H9 (cell line): ENCODE data around the gene UBE2D2. TPM values are rescaled to one million over a fixed set of nuclear protein-coding genes. Genes with fewer than 3 reads are reported as not detected.

ENCODE experiments used
- DNase-seq: peaks from one replicate; pipeline ENCODE4 v3.0.0-alpha.2; 2017
- H2AFZ ChIP-seq: one replicate; pipeline ENCODE4 v1.6.1; 2013; ENCODE audit warnings: mild to moderate bottlenecking, low read length, control low read depth, moderate library complexity
- H2AK5ac ChIP-seq: 2 replicates; pipeline ENCODE4 v1.6.1; 2013; ENCODE audit warnings: low read length, control low read depth, mixed read lengths; ENCODE audit not compliant: insufficient read length
- H2BK120ac ChIP-seq: one replicate; pipeline ENCODE4 v1.6.1; 2013; ENCODE audit warnings: low read depth, mild to moderate bottlenecking, low read length, control low read depth, inconsistent platforms; ENCODE audit not compliant: poor library complexity, severe bottlenecking
- H2BK12ac ChIP-seq: 2 replicates; pipeline ENCODE4 v1.6.1; 2013; ENCODE audit warnings: low read length, control low read depth, mixed read lengths, low read depth; ENCODE audit not compliant: insufficient read length
- H2BK15ac ChIP-seq: 2 replicates; pipeline ENCODE4 v1.6.1; 2013; ENCODE audit warnings: low read depth, low read length, control low read depth
- H2BK20ac ChIP-seq: one replicate; pipeline ENCODE4 v1.6.1; 2013; ENCODE audit warnings: low read depth, mild to moderate bottlenecking, low read length, control low read depth, inconsistent platforms; ENCODE audit not compliant: poor library complexity, severe bottlenecking
- H2BK5ac ChIP-seq: 2 replicates; pipeline ENCODE4 v1.6.1; 2013; ENCODE audit warnings: low read length, control low read depth, mixed read lengths; ENCODE audit not compliant: insufficient read length
- H3K14ac ChIP-seq: 2 replicates; pipeline ENCODE4 v1.6.1; 2013; ENCODE audit warnings: low read length, control low read depth; ENCODE audit not compliant: insufficient read depth
- H3K18ac ChIP-seq: 2 replicates; pipeline ENCODE4 v1.6.1; 2013; ENCODE audit warnings: low read depth, mild to moderate bottlenecking, mixed read lengths, low read length, control low read depth; ENCODE audit not compliant: insufficient read length
- H3K23ac ChIP-seq: 2 replicates; pipeline ENCODE4 v1.6.1; 2013; ENCODE audit warnings: low read length, control low read depth, mixed read lengths, low read depth; ENCODE audit not compliant: insufficient read length
- H3K23me2 ChIP-seq: 2 replicates; pipeline ENCODE4 v1.6.1; 2013; ENCODE audit warnings: low read depth, mild to moderate bottlenecking, mixed read lengths, low read length, control low read depth; ENCODE audit not compliant: insufficient read length, poor library complexity, severe bottlenecking
- H3K27ac ChIP-seq: 2 replicates; pipeline ENCODE4 v1.5.1; 2013; ENCODE audit warnings: low read length, control low read depth, mixed read lengths, low read depth; ENCODE audit not compliant: insufficient read length
- H3K27me3 ChIP-seq: 2 replicates; pipeline ENCODE4 v1.6.1; 2013; ENCODE audit warnings: low read length, control low read depth, inconsistent platforms; ENCODE audit not compliant: insufficient read depth
- H3K4ac ChIP-seq: 2 replicates; pipeline ENCODE4 v1.6.1; 2013; ENCODE audit warnings: low read depth, mild to moderate bottlenecking, control low read depth, inconsistent platforms, low read length, moderate library complexity
- H3K4me1 ChIP-seq: 2 replicates; pipeline ENCODE4 v1.6.1; 2013; ENCODE audit warnings: low read length, control low read depth, inconsistent platforms; ENCODE audit not compliant: insufficient read depth
- H3K4me2 ChIP-seq: 2 replicates; pipeline ENCODE4 v1.6.1; 2013; ENCODE audit warnings: low read length, control low read depth, mixed read lengths; ENCODE audit not compliant: insufficient read length, insufficient read depth
- H3K56ac ChIP-seq: 2 replicates; pipeline ENCODE4 v1.6.1; 2013; ENCODE audit warnings: low read depth, mild to moderate bottlenecking, mixed read lengths, low read length, control low read depth; ENCODE audit not compliant: insufficient read length
- H3K79me1 ChIP-seq: 2 replicates; pipeline ENCODE4 v1.6.1; 2013; ENCODE audit warnings: low read depth, mild to moderate bottlenecking, moderate library complexity, low read length, control low read depth, inconsistent platforms; ENCODE audit not compliant: insufficient read depth, poor library complexity, severe bottlenecking
- H3K79me2 ChIP-seq: 2 replicates; pipeline ENCODE4 v1.6.1; 2013; ENCODE audit warnings: low read length, control low read depth, inconsistent platforms; ENCODE audit not compliant: insufficient read depth
- H3K9ac ChIP-seq: 2 replicates; pipeline ENCODE4 v1.6.1; 2013; ENCODE audit warnings: low read length, control low read depth, mixed read lengths; ENCODE audit not compliant: insufficient read length; ENCODE audit errors: extremely low read depth
- H3K9me3 ChIP-seq: one replicate; pipeline ENCODE4 v1.6.1; 2013; ENCODE audit warnings: low read depth, low read length, inconsistent platforms; ENCODE audit not compliant: control insufficient read depth
- H3T11ph ChIP-seq: one replicate; pipeline ENCODE4 v1.6.1; 2013; ENCODE audit warnings: mild to moderate bottlenecking, low read length, control low read depth, inconsistent platforms
- H4K20me1 ChIP-seq: one replicate; pipeline ENCODE4 v1.6.1; 2013; ENCODE audit not compliant: control insufficient read depth, insufficient read length, insufficient read depth
- H4K5ac ChIP-seq: 2 replicates; pipeline ENCODE4 v1.6.1; 2013; ENCODE audit warnings: low read depth, mild to moderate bottlenecking, mixed read lengths, low read length, control low read depth; ENCODE audit not compliant: insufficient read length
- H4K8ac ChIP-seq: replicated peaks from 2 replicates; pipeline ENCODE4 v1.6.1; 2013; ENCODE audit warnings: low read length, control low read depth, mixed read lengths, low read depth; ENCODE audit not compliant: insufficient read length
- H4K91ac ChIP-seq: 2 replicates; pipeline ENCODE4 v1.6.1; 2013; ENCODE audit warnings: low read depth, mild to moderate bottlenecking, moderate library complexity, mixed read lengths, low read length, control low read depth; ENCODE audit not compliant: insufficient read length
- H3K27ac Mint-ChIP-seq, 3 experiments: 2 replicates in 2 of 3; 3 replicates in 1 of 3; pipeline ENCODE4 v1.8.0; 2020 to 2021; ENCODE audit warnings: mixed read lengths in 3 of 3, mild to moderate bottlenecking in 1 of 3, moderate library complexity in 1 of 3
- H3K27me3 Mint-ChIP-seq: 2 replicates; pipeline ENCODE4 v1.8.0; 2021; ENCODE audit warnings: low read depth, mild to moderate bottlenecking, moderate library complexity, mixed read lengths
- H3K36me3 Mint-ChIP-seq, 3 experiments: 2 replicates in 2 of 3; 3 replicates in 1 of 3; pipeline ENCODE4 v1.8.0; 2020 to 2021; ENCODE audit warnings: low read depth in 3 of 3, mixed read lengths in 3 of 3; ENCODE audit not compliant: insufficient read depth in 1 of 3
- H3K4me1 Mint-ChIP-seq, 2 experiments: 2 replicates each; pipeline ENCODE4 v1.8.0; 2020; ENCODE audit warnings: mixed read lengths in 2 of 2
- H3K4me3 Mint-ChIP-seq, 2 experiments: 2 replicates in 1 of 2; 3 replicates in 1 of 2; pipeline ENCODE4 v1.8.0; 2020 to 2021; ENCODE audit warnings: mild to moderate bottlenecking in 2 of 2, mixed read lengths in 2 of 2, moderate library complexity in 1 of 2
- H3K9me3 Mint-ChIP-seq, 2 experiments: 2 replicates in 1 of 2; 3 replicates in 1 of 2; pipeline ENCODE4 v1.8.0; 2020; ENCODE audit warnings: mild to moderate bottlenecking in 2 of 2, mixed read lengths in 2 of 2, moderate library complexity in 1 of 2
- WGBS: extraction: QIAGEN DNeasy Blood & Tissue Kit; methylation state at CpG from one replicate; pipeline ENCODE4 v1.1.7; 2013; ENCODE audit warnings: missing lambda C conversion rate, low lambda C conversion rate, mixed read lengths; ENCODE audit not compliant: insufficient read length; ENCODE audit errors: extremely low coverage; 5-methylcytosine and 5-hydroxymethylcytosine counted together
- total RNA-seq: library from RNA; stranded (reverse); gene quantifications from 2 replicates; pipeline ENCODE4 v1.2.1, GENCODE V29; 2021
- TF ChIP-seq, protein P1 (sequence below): fragments of 200-600 bp; sonication (generic); conservative IDR thresholded peaks from 3 replicates; pipeline ENCODE4 v1.8.0; 2021; ENCODE audit warnings: antibody characterized with exemption, mild to moderate bottlenecking

The UBE2D2 gene
- total RNA-seq, 1 experiment from 2014 or later = 236 TPM

GRCh38 chr5:139633295-139634027 lies 72.3 kb downstream of the UBE2D2 start:
- Mint-ChIP-seq H3K27me3 (peaks cover 3% of the 10 kb centered on the region; the same call in 1 of the 2 replicates), H3K4me1 (peaks cover 33 to 41% of the 10 kb centered on the region in 2 experiments)
- H4K91ac ChIP-seq = no peak overlapping the region

More at GRCh38 chr5:139633295-139634027, 72.3 kb downstream of the UBE2D2 start:
- no peak overlapping the region for H3K9ac ChIP-seq
- no CpG with 5 or more reads among the region's 6 CpGs for WGBS
- H4K8ac ChIP-seq = no peak overlapping the region
- H3K27ac Mint-ChIP-seq = peak overlapping the region in 2 of 3 experiments; percentile 44 to 68; a peak in 2 of 7 replicates
- no peak overlapping the region for H3K14ac ChIP-seq
- H2AFZ ChIP-seq = no peak overlapping the region
- H3K4me1 ChIP-seq = peaks cover 16% of the 10 kb centered on the region; the same call in 1 of the 2 replicates
- H3K18ac ChIP-seq = no peak overlapping the region
- H2BK12ac ChIP-seq = no peak overlapping the region
- no peak overlapping the region for H2BK120ac ChIP-seq
- no peaks in the 10 kb centered on the region for H3K9me3 ChIP-seq
- no peak overlapping the region for H2BK20ac ChIP-seq
- no peak overlapping the region for H2AK5ac ChIP-seq
- H3K4me2 ChIP-seq = no peak overlapping the region
- H3K4ac ChIP-seq = no peak overlapping the region
- no peaks in the 10 kb centered on the region for H3K27me3 ChIP-seq
- H3K27ac ChIP-seq = no peak overlapping the region
- DNase-seq = peak; percentile 86
- no peaks in the 10 kb centered on the region for H3K79me2 ChIP-seq
- H4K5ac ChIP-seq = no peak overlapping the region
- H3K56ac ChIP-seq = no peak overlapping the region
- TF ChIP-seq, protein P1, sequence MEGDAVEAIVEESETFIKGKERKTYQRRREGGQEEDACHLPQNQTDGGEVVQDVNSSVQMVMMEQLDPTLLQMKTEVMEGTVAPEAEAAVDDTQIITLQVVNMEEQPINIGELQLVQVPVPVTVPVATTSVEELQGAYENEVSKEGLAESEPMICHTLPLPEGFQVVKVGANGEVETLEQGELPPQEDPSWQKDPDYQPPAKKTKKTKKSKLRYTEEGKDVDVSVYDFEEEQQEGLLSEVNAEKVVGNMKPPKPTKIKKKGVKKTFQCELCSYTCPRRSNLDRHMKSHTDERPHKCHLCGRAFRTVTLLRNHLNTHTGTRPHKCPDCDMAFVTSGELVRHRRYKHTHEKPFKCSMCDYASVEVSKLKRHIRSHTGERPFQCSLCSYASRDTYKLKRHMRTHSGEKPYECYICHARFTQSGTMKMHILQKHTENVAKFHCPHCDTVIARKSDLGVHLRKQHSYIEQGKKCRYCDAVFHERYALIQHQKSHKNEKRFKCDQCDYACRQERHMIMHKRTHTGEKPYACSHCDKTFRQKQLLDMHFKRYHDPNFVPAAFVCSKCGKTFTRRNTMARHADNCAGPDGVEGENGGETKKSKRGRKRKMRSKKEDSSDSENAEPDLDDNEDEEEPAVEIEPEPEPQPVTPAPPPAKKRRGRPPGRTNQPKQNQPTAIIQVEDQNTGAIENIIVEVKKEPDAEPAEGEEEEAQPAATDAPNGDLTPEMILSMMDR = peak; percentile 96
- no peak overlapping the region for H3T11ph ChIP-seq
- H3K9me3 Mint-ChIP-seq = no peaks in the 10 kb centered on the region
- no peak overlapping the region for H2BK5ac ChIP-seq
- H3K36me3 Mint-ChIP-seq = peaks cover 3 to 18% (median 4%) of the 10 kb centered on the region in 3 experiments; a peak in 4 of 7 replicates
- no peak overlapping the region for H3K4me3 Mint-ChIP-seq
- H4K20me1 ChIP-seq = no peaks in the 10 kb centered on the region
- no peaks in the 10 kb centered on the region for H3K23me2 ChIP-seq
- H3K79me1 ChIP-seq = no peaks in the 10 kb centered on the region
- no peak overlapping the region for H2BK15ac ChIP-seq
- no peak overlapping the region for H3K23ac ChIP-seq
